ENCODE data around the gene PCDH15.

GRCh38 chr10:54335296-54335695 is 465.7 kb downstream of the PCDH15 start:
- TF ChIP-seq CTCF (IDR thresholded peaks at IDR 0.05) (no peak), POLR2A (IDR thresholded peaks at IDR 0.05) (no peak)
